MG63 (cell line): ENCODE results near the gene DHRS2. TPM values are rescaled to one million over a fixed set of nuclear protein-coding genes. Genes with fewer than 3 reads are reported as not detected.
"Not testable (repeated sequence)": the region's sequence is repeated elsewhere in the genome, so short reads cannot be mapped to it uniquely, and the experiment has no call there.

Source experiments
- DNase-seq: peaks from one replicate; pipeline ENCODE4 v3.0.0-alpha.2; 2020
- H3K27me3 ChIP-seq: fragments of 250-450 bp; sonication (Bioruptor Pico); 2 replicates; pipeline ENCODE4 v1.5.1; 2020; ENCODE audit warnings: mild to moderate bottlenecking, moderate library complexity
- H3K36me3 ChIP-seq: fragments of 250-450 bp; sonication (Bioruptor Pico); 2 replicates; pipeline ENCODE4 v1.5.1; 2020; ENCODE audit warnings: mild to moderate bottlenecking, moderate library complexity
- H3K4me3 ChIP-seq: fragments of 250-450 bp; sonication (Bioruptor Pico); 2 replicates; pipeline ENCODE4 v1.5.1; 2020; ENCODE audit warnings: mild to moderate bottlenecking, moderate library complexity
- H3K9me3 ChIP-seq: fragments of 250-450 bp; sonication (Bioruptor Pico); 2 replicates; pipeline ENCODE4 v1.5.1; 2020; ENCODE audit warnings: mild to moderate bottlenecking, moderate library complexity
- total RNA-seq: library from RNA; depleted of rRNA; stranded (reverse); fragments of >200 nt; shearing (Covaris generic); gene quantifications from 2 replicates; pipeline ENCODE4 v1.2.3, GENCODE V29; 2014; ENCODE audit warnings: low replicate concordance

Gene DHRS2
- total RNA-seq, 1 experiment from 2014 or later = 1.6 TPM

GRCh38 chr14:23654231-23654630 lies 18.1 kb downstream of the DHRS2 start:
- DNase-seq = no peak
- Histone ChIP-seq H3K4me3 (no peak overlapping the region), H3K36me3 (no peaks in the 10 kb centered on the region), H3K27me3 (no peaks in the 10 kb centered on the region), H3K9me3 (no peaks in the 10 kb centered on the region)

GRCh38 chr14:23657959-23658470 lies 21.9 kb downstream of the DHRS2 start:
- H3K36me3 ChIP-seq = no peaks in the 10 kb centered on the region
- H3K27me3 ChIP-seq = no peaks in the 10 kb centered on the region
- no peaks in the 10 kb centered on the region for H3K9me3 ChIP-seq
- H3K4me3 ChIP-seq = no peak overlapping the region
- DNase-seq = no peak

GRCh38 chr14:23660290-23661226 lies 24.4 kb downstream of the DHRS2 start:
- Histone ChIP-seq H3K27me3 (no peaks in the 10 kb centered on the region), H3K36me3 (no peaks in the 10 kb centered on the region)
- no peak for DNase-seq

GRCh38 chr14:23661542-23661941 lies 25.4 kb downstream of the DHRS2 start:
- H3K27me3 ChIP-seq = no peaks in the 10 kb centered on the region
- DNase-seq = no peak
- H3K36me3 ChIP-seq = no peaks in the 10 kb centered on the region
- no peaks in the 10 kb centered on the region for H3K9me3 ChIP-seq
- no peak overlapping the region for H3K4me3 ChIP-seq

More at GRCh38 chr14:23660290-23661226, 24.4 kb downstream of the DHRS2 start:
- Histone ChIP-seq H3K9me3 (no peaks in the 10 kb centered on the region), H3K4me3 (no peak overlapping the region)

- no peaks in the 10 kb centered on the region for H3K27me3 ChIP-seq
- no peaks in the 10 kb centered on the region for H3K9me3 ChIP-seq
- no peaks in the 10 kb centered on the region for H3K36me3 ChIP-seq
- no peak for DNase-seq
- H3K4me3 ChIP-seq = no peak overlapping the region
These were observed 27.0 kb downstream of the DHRS2 start for GRCh38 chr14:23663127-23663526.

GRCh38 chr14:23663711-23664110 lies 27.5 kb downstream of the DHRS2 start:
- Histone ChIP-seq H3K27me3 (no peaks in the 10 kb centered on the region), H3K4me3 (no peak overlapping the region)

GRCh38 chr14:23664207-23664885 lies 28.2 kb downstream of the DHRS2 start:
- Histone ChIP-seq H3K4me3 (no peak overlapping the region), H3K27me3 (no peaks in the 10 kb centered on the region), H3K9me3 (no peaks in the 10 kb centered on the region), H3K36me3 (no peaks in the 10 kb centered on the region)
- no peak for DNase-seq

More at GRCh38 chr14:23663711-23664110, 27.5 kb downstream of the DHRS2 start:
- Histone ChIP-seq H3K36me3 (no peaks in the 10 kb centered on the region), H3K9me3 (no peaks in the 10 kb centered on the region)
- no peak for DNase-seq

GRCh38 chr14:23665302-23666016 lies 29.3 kb downstream of the DHRS2 start:
- Histone ChIP-seq H3K36me3 (no peaks in the 10 kb centered on the region), H3K27me3 (no peaks in the 10 kb centered on the region), H3K9me3 (no peaks in the 10 kb centered on the region), H3K4me3 (no peak overlapping the region)
- no peak for DNase-seq

GRCh38 chr14:23667134-23667533 lies 31.0 kb downstream of the DHRS2 start:
- Histone ChIP-seq H3K9me3 (no peaks in the 10 kb centered on the region), H3K36me3 (no peaks in the 10 kb centered on the region), H3K27me3 (no peaks in the 10 kb centered on the region), H3K4me3 (no peak overlapping the region)
- DNase-seq = no peak

GRCh38 chr14:23669441-23669840 lies 33.3 kb downstream of the DHRS2 start:
- no peak for DNase-seq
- H3K4me3 ChIP-seq = no peak overlapping the region
- no peaks in the 10 kb centered on the region for H3K27me3 ChIP-seq
- no peaks in the 10 kb centered on the region for H3K36me3 ChIP-seq
- H3K9me3 ChIP-seq = no peaks in the 10 kb centered on the region

- Histone ChIP-seq H3K9me3 (no peaks in the 10 kb centered on the region), H3K4me3 (no peak overlapping the region), H3K36me3 (no peaks in the 10 kb centered on the region), H3K27me3 (no peaks in the 10 kb centered on the region)
- no peak for DNase-seq
These were observed 34.3 kb downstream of the DHRS2 start for GRCh38 chr14:23670481-23670880.

- no peak for DNase-seq
- Histone ChIP-seq H3K4me3 (no peak overlapping the region), H3K36me3 (no peaks in the 10 kb centered on the region), H3K27me3 (no peaks in the 10 kb centered on the region), H3K9me3 (no peaks in the 10 kb centered on the region)
These were observed 36.0 kb downstream of the DHRS2 start for GRCh38 chr14:23672200-23672599.

- Histone ChIP-seq H3K27me3 (no peaks in the 10 kb centered on the region), H3K4me3 (no peak overlapping the region), H3K36me3 (no peaks in the 10 kb centered on the region)
These were observed 39.2 kb downstream of the DHRS2 start for GRCh38 chr14:23675337-23675736.

GRCh38 chr14:23675906-23676305 lies 39.7 kb downstream of the DHRS2 start:
- Histone ChIP-seq H3K9me3 (no peaks in the 10 kb centered on the region), H3K36me3 (no peaks in the 10 kb centered on the region), H3K27me3 (no peaks in the 10 kb centered on the region), H3K4me3 (no peak overlapping the region)
- DNase-seq = no peak

More at GRCh38 chr14:23675337-23675736, 39.2 kb downstream of the DHRS2 start:
- H3K9me3 ChIP-seq = no peaks in the 10 kb centered on the region
- DNase-seq = no peak

- no peaks in the 10 kb centered on the region for H3K36me3 ChIP-seq
- H3K4me3 ChIP-seq = no peak overlapping the region
- H3K27me3 ChIP-seq = no peaks in the 10 kb centered on the region
- no peak for DNase-seq
- H3K9me3 ChIP-seq = no peaks in the 10 kb centered on the region
These were observed 45.2 kb downstream of the DHRS2 start for GRCh38 chr14:23681337-23681736.

- H3K36me3 ChIP-seq, H3K27me3 ChIP-seq, H3K4me3 ChIP-seq, H3K9me3 ChIP-seq, DNase-seq: not testable (repeated sequence)
These were observed 53.7 kb downstream of the DHRS2 start for GRCh38 chr14:23689709-23690514.
